GM10248 (cell line): ENCODE data around the gene SELPLG.
"Not testable (repeated sequence)": the region's sequence is repeated elsewhere in the genome, so short reads cannot be mapped to it uniquely, and the experiment has no call there.

Experiments used
- CTCF ChIA-PET: fragments of 300-600 bp; sonication (Branson Sonifier 250); formaldehyde crosslinking; extraction: SDS; loops from one replicate; lab custom pipeline; 2021; ENCODE audit warnings: antibody characterized with exemption; lab: Yijun Ruan, JAX
- POLR2A ChIA-PET: fragments of 350-650 bp; sonication (Branson Sonifier 250); formaldehyde crosslinking; extraction: SDS; loops from one replicate; lab custom pipeline; 2020; ENCODE audit warnings: antibody characterized with exemption; lab: Yijun Ruan, JAX
- DNase-seq: peaks from one replicate; pipeline ENCODE4 v3.0.0; 2012; ENCODE audit errors: extremely low spot score
- CTCF ChIP-seq: IDR thresholded peaks from 2 replicates; pipeline ENCODE4 v1.5.1; 2012; ENCODE audit warnings: mild to moderate bottlenecking, low read depth; ENCODE audit errors: extremely low read depth, missing control alignments, control extremely low read depth

The SELPLG gene

GRCh38 chr12:108637222-108637971 lies 3.7 kb upstream of the SELPLG start:
- TF ChIP-seq CTCF = no peak
- DNase-seq = no peak
- CTCF ChIA-PET = interaction anchor here (1.2 to 16.1 kb wide), 7 partner anchors 14 to 213 kb away, joined by 3 to 235 read pairs (median 3); no protein-coding TSS in a partner anchor
- POLR2A ChIA-PET = interaction anchor here (1.5 kb wide), 1 partner anchor 20 kb away, joined by 4 read pairs; no protein-coding TSS in a partner anchor

- ChIA-PET POLR2A (interaction anchor here (0.8 to 1.4 kb wide), 7 partner anchors 10 to 214 kb away, joined by 3 to 9 read pairs (median 3); partner anchors contain the start of gene ISCU), CTCF (interaction anchor here (0.7 to 16.1 kb wide), 18 partner anchors 8 to 457 kb away, joined by 3 to 235 read pairs (median 4); partner anchors contain the start of genes ALKBH2 and ISCU)
- TF ChIP-seq CTCF = no peak
- no peak for DNase-seq
Measured at GRCh38 chr12:108635997-108636808, 2.5 kb upstream of the SELPLG start.

GRCh38 chr12:108635201-108635996 lies 1.7 kb upstream of the SELPLG start:
- DNase-seq = peak; percentile 73
- no peak for TF ChIP-seq CTCF
- ChIA-PET CTCF (interaction anchor here (0.7 to 16.1 kb wide), 17 partner anchors 8 to 458 kb away, joined by 3 to 235 read pairs (median 5); partner anchors contain the start of genes ALKBH2 and ISCU), POLR2A (interaction anchor here (0.5 to 1.4 kb wide), 9 partner anchors 11 to 462 kb away, joined by 3 to 9 read pairs (median 4); partner anchors contain the start of genes ISCU and UNG)

GRCh38 chr12:108634341-108634751 lies 652 bp upstream of the SELPLG start:
- ChIA-PET POLR2A (interaction anchor here (1.1 kb wide), 1 partner anchor 65 kb away, joined by 4 read pairs; no protein-coding TSS in a partner anchor), CTCF (interaction anchor here (1.3 to 16.1 kb wide), 8 partner anchors 13 to 188 kb away, joined by 3 to 235 read pairs (median 7); no protein-coding TSS in a partner anchor)
- no peak for DNase-seq
- TF ChIP-seq CTCF = no peak

- TF ChIP-seq CTCF = no peak
- no peak for DNase-seq
- CTCF ChIA-PET = interaction anchor here (0.7 to 16.1 kb wide), 7 partner anchors 16 to 171 kb away, joined by 3 to 235 read pairs (median 4); no protein-coding TSS in a partner anchor
- POLR2A ChIA-PET = no interaction called here
Measured at GRCh38 chr12:108633081-108633533, 587 bp downstream of the SELPLG start.

- not testable (repeated sequence) for DNase-seq
- ChIA-PET POLR2A (interaction anchor here (1.3 kb wide), 1 partner anchor 63 kb away, joined by 3 read pairs; no protein-coding TSS in a partner anchor), CTCF (interaction anchor here (1.0 to 16.1 kb wide), 5 partner anchors 14 to 67 kb away, joined by 3 to 235 read pairs (median 13); no protein-coding TSS in a partner anchor)
Measured at GRCh38 chr12:108631261-108631660, 2.4 kb downstream of the SELPLG start.
